Heart right ventricle (tissue), 16 donors: ENCODE data around the gene WT1. TPM values are rescaled to one million over a fixed set of nuclear protein-coding genes. Genes with fewer than 3 reads are reported as not detected.
"Not testable (repeated sequence)": the region's sequence is repeated elsewhere in the genome, so short reads cannot be mapped to it uniquely, and the experiment has no call there.

Source experiments
- ATAC-seq, 8 donors: fragments of 200-7000 bp; cut with Tn5 transposase; one replicate each; pipeline ENCODE4 v1.9.1; 2020; ENCODE audit warnings: mild to moderate bottlenecking in 8 of 8, moderate library complexity in 8 of 8, moderate number of reproducible peaks in 1 of 8
- DNase-seq, 2 donors: peaks; one replicate each; pipeline ENCODE4 v3.0.0-alpha.2; 2020
- H3K27ac ChIP-seq, 10 donors: fragments of 200-600 bp; sonication (generic) in 2 of 10; one replicate each; pipeline versions ENCODE4 v1.5.0 to v1.8.0; 2020 to 2022; ENCODE audit warnings: mild to moderate bottlenecking in 3 of 10
- H3K27me3 ChIP-seq, 7 donors: fragments of 200-600 bp; one replicate each; pipeline ENCODE4 v1.8.0; 2021 to 2022; ENCODE audit warnings: mild to moderate bottlenecking in 2 of 7
- H3K36me3 ChIP-seq, 9 donors: fragments of 200-600 bp; sonication (generic) in 1 of 9; one replicate each; pipeline versions ENCODE4 v1.5.0 to v1.8.0; 2020 to 2022; ENCODE audit warnings: mild to moderate bottlenecking in 2 of 9
- H3K4me1 ChIP-seq, 9 donors: fragments of 200-600 bp; sonication (generic) in 1 of 9; one replicate each; pipeline versions ENCODE4 v1.5.0 to v1.8.0; 2020 to 2022; ENCODE audit warnings: mild to moderate bottlenecking in 4 of 9
- H3K4me3 ChIP-seq, 10 donors: fragments of 200-600 bp; sonication (generic) in 2 of 10; one replicate each; pipeline versions ENCODE4 v1.5.0 to v1.8.0; 2020 to 2022; ENCODE audit warnings: mild to moderate bottlenecking in 7 of 10, moderate library complexity in 2 of 10
- H3K9me3 ChIP-seq, 11 donors: fragments of 200-600 bp in 10 of 11; sonication (generic) in 2 of 11; one replicate each; pipeline versions ENCODE4 v1.5.0 to v1.8.0; 2013 to 2022; ENCODE audit warnings: mild to moderate bottlenecking in 2 of 11, control low read depth in 1 of 11, moderate library complexity in 1 of 11
- CTCF ChIP-seq, 9 donors: fragments of 200-600 bp; sonication (generic) in 2 of 9; IDR thresholded peaks; one replicate each; pipeline versions ENCODE4 v1.5.0 to v1.8.0; 2021 to 2022; ENCODE audit warnings: antibody characterized with exemption in 9 of 9, mild to moderate bottlenecking in 5 of 9, moderate library complexity in 1 of 9
- WGBS, 2 donors: extraction: QIAGEN DNeasy Blood & Tissue Kit; methylation state at CpG; one replicate each; pipeline ENCODE4 v1.1.7; 2013; ENCODE audit warnings: inconsistent platforms in 1 of 2; 5-methylcytosine and 5-hydroxymethylcytosine counted together
- intact Hi-C, 10 donors: fragments of 100-400 bp; cut with DNase I; formaldehyde crosslinking; loops; one replicate each; pipeline versions ENCODE4 v1.11.1 to v1.14.2; 2022
- polyA plus RNA-seq, 2 donors: library from polyadenylated mRNA; stranded (reverse); fragments of 200-250 nt; gene quantifications; one replicate each; pipeline ENCODE4 v1.2.3, GENCODE V29; 2013
- total RNA-seq, 10 donors: library from RNA; stranded (reverse); fragmentation: NEBNext Ultra II Directional in 3 of 10; extraction: Animal tissue kit (Norgen Biotek cat#: 25700) in 3 of 10; gene quantifications; one replicate each; pipeline versions ENCODE4 v1.2.1 to v1.2.4, GENCODE V29; 2021 to 2023
- donor health status: Arrhythmogenic right ventricular cardiomyopathy.
- donor health status: ischemic (EF 13 %, LVEDD 7.1; RV severe dilation, severe dysfunction).
- donor health status: healthy with polysubstance abuse.
- donor health status: DM: no; HTN: yes; CAD: no.
- donor health status: DM: no; HTN: no; CAD: no.
- donor health status: ischemic (EF 25% LVEDD 6.9; RV normal size, moderate dysfunction).
- donor health status: ischemic (EF 25% LVEDD 5.7; RV mildly dilated, moderate dysfunction).
- donor health status: healthy.
- donor health status: DM: yes; HTN: yes; CAD: no.
- donor health status: Ischemic cardiomyopathy.
- donor health status: ischemic (EF 35%, LVEDD 5.7; RV mildly dilated, moderate dysfunction).
- donor health status: nonischemic (EF 11% LVEDD 7.7; RV severe dilation, severe dysfunction).
- donor health status: DM: yes; HTN: yes; CAD: no.
- donor health status: PGD.
- donor health status: ischemic (EF 29% LVEDD 5.4; RV normal size, mild dysfunction).
- donor health status: nonischemic (EF 23%, LVEDD 6.1; RV moderate dilation, normal function).

The WT1 gene
- total and polyA plus RNA-seq, 12 donors, result 1.2 to 4.6 (median 2.8) TPM

- Histone ChIP-seq H3K4me1 (no peaks in the 10 kb centered on the region), H3K27ac (no peak overlapping the region), H3K36me3 (no peaks in the 10 kb centered on the region), H3K4me3 (no peak overlapping the region), H3K9me3 (no peaks in the 10 kb centered on the region), H3K27me3 (no peaks in the 10 kb centered on the region)
- intact Hi-C loops, result no loop called here
- DNase-seq (no peak), ATAC-seq (no peak)
- WGBS, 2 donors, result 52 to 53% methylated on average over 4 of the region's 4 CpGs
- TF ChIP-seq CTCF (IDR thresholded peaks at IDR 0.05), result no peak
Observed at GRCh38 chr11:32472226-32472625, 36.9 kb upstream of the WT1 start.

GRCh38 chr11:32471544-32471943 lies 36.2 kb upstream of the WT1 start:
- H3K36me3 ChIP-seq, H3K9me3 ChIP-seq, intact Hi-C loops, H3K4me3 ChIP-seq, ATAC-seq, H3K4me1 ChIP-seq, H3K27me3 ChIP-seq, H3K27ac ChIP-seq, DNase-seq: not testable (repeated sequence)
- 91 to 96% methylated on average over 4 of the region's 4 CpGs for WGBS, 2 donors

- no peaks in the 10 kb centered on the region for H3K36me3 ChIP-seq
- no peaks in the 10 kb centered on the region for H3K27me3 ChIP-seq
- 98 to 100% methylated on average over 1 of the region's 1 CpG for WGBS, 2 donors
- no peaks in the 10 kb centered on the region for H3K9me3 ChIP-seq
- intact Hi-C loops, result no loop called here
- no peak for TF ChIP-seq CTCF (IDR thresholded peaks at IDR 0.05)
- no peaks in the 10 kb centered on the region for H3K4me1 ChIP-seq
- no peak for ATAC-seq
- no peak overlapping the region for H3K4me3 ChIP-seq
- no peak for DNase-seq
- no peak overlapping the region for H3K27ac ChIP-seq
Observed at GRCh38 chr11:32469791-32470190, 34.5 kb upstream of the WT1 start.

- H3K4me1 ChIP-seq, result no peaks in the 10 kb centered on the region
- ATAC-seq (peak in 1 of 8 donors; percentile 27), DNase-seq (no peak)
- no peaks in the 10 kb centered on the region for H3K36me3 ChIP-seq
- H3K9me3 ChIP-seq, result no peaks in the 10 kb centered on the region
- intact Hi-C loops, result no loop called here
- no peak overlapping the region for H3K27ac ChIP-seq
- TF ChIP-seq CTCF (IDR thresholded peaks at IDR 0.05), result no peak
- H3K4me3 ChIP-seq, result no peak overlapping the region
- no peaks in the 10 kb centered on the region for H3K27me3 ChIP-seq
- WGBS, 2 donors, result 54 to 59% methylated on average over 5 of the region's 5 CpGs
Observed at GRCh38 chr11:32466279-32466915, 31.1 kb upstream of the WT1 start.

- 87 to 93% methylated on average over 2 of the region's 2 CpGs for WGBS, 2 donors
- no peaks in the 10 kb centered on the region for H3K4me1 ChIP-seq
Observed at GRCh38 chr11:32464078-32464477, 28.7 kb upstream of the WT1 start.

More at GRCh38 chr11:32464078-32464477, 28.7 kb upstream of the WT1 start:
- intact Hi-C loops, result no loop called here
- Histone ChIP-seq H3K27ac (no peak overlapping the region), H3K27me3 (no peaks in the 10 kb centered on the region), H3K36me3 (no peaks in the 10 kb centered on the region), H3K4me3 (no peak overlapping the region), H3K9me3 (no peaks in the 10 kb centered on the region)
- ATAC-seq, result no peak
- no peak for TF ChIP-seq CTCF (IDR thresholded peaks at IDR 0.05)
- DNase-seq, result no peak
